Suppressor macrophage treated with lipopolysaccharide for 4 hours (primary cell): ENCODE results near the gene TTC5.
"Not testable (repeated sequence)": the region's sequence is repeated elsewhere in the genome, so short reads cannot be mapped to it uniquely, and the experiment has no call there.

Experiments used
- DNase-seq: peaks from one replicate; pipeline ENCODE4 v3.0.0-alpha.2; 2020

The TTC5 gene

GRCh38 chr14:20302042-20302755 lies 3.6 kb downstream of the TTC5 start:
- no peak for DNase-seq

GRCh38 chr14:20295067-20295466 lies 10.7 kb downstream of the TTC5 start:
- peak; percentile 84 for DNase-seq

- no peak for DNase-seq
Measured at GRCh38 chr14:20294636-20295035, 11.1 kb downstream of the TTC5 start.

GRCh38 chr14:20281998-20282397 lies 23.8 kb downstream of the TTC5 start:
- not testable (repeated sequence) for DNase-seq

- DNase-seq = not testable (repeated sequence)
Measured at GRCh38 chr14:20280265-20280664, 25.5 kb downstream of the TTC5 start.

GRCh38 chr14:20278414-20278813 lies 27.3 kb downstream of the TTC5 start:
- no peak for DNase-seq

GRCh38 chr14:20277409-20277808 lies 28.3 kb downstream of the TTC5 start:
- no peak for DNase-seq

- DNase-seq = no peak
Measured at GRCh38 chr14:20274062-20274461, 31.7 kb downstream of the TTC5 start.

- DNase-seq = not testable (repeated sequence)
Measured at GRCh38 chr14:20264361-20264760, 41.4 kb downstream of the TTC5 start.

GRCh38 chr14:20262642-20263128 lies 43.1 kb downstream of the TTC5 start:
- DNase-seq = no peak

- peak; percentile 3 for DNase-seq
Measured at GRCh38 chr14:20247646-20248246, 58.0 kb downstream of the TTC5 start.
